Smooth muscle cell of the brain vasculature (primary cell): ENCODE results near the gene CSNK1G3.

ENCODE experiments used
- DNase-seq: peaks from one replicate; pipeline ENCODE4 v3.0.0-alpha.2; 2012; ENCODE audit warnings: low read depth, low spot score

The CSNK1G3 gene

DNA sequence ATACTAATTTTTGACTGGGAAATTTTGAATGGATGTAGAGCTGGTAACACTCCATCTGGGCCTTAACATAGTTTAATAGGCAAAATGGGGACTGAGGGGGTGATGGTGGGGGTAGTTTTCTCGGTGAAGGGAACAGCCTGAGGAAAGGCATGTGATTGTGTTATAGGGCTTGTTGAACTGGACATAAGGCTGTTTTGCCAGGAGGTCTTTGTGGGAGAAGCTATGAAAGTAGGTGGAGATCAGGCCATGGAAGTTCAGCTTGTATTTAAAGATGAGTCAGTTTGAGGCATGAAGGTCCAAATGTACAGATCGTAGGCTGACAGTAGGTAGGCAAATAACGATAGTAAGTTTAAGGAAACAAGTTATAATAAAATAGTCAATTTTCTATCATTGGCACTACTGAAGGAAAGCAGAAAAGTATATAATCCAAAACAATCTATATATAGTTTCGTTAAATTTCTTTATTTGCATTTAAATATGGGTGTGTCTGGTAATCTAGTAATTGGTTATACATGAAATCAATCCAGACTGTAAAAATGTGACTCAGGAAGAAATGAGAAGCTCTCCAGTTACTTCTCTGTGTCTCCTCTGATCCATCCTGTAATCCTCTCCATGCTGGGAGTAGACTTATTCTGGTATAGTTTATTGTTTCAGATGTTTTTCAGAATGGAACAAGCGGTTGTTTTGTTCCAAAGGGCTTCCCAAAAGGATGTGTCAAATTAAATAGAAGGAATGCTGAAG, 2.8 kb downstream of the CSNK1G3 start:
- no peak for DNase-seq

DNA sequence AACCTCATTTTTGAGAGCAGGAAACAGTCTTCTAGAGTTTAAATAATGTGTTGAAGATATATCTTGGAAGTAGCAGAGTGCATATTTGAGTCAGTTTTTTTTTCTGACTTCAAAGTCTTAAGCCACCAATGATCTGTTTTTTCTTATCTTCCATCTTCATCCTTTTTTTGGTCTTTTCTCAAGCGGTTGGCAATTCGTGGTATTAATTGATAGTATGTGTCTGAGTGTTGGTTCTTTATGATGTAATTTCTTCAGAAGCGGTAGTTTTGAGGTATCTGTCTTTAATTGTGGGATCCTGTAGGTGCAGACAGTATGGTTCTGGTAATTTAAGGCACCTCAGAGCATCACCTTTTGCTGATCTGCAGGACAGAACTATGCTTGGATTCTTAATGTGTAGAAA, 3.9 kb downstream of the CSNK1G3 start:
- no peak for DNase-seq

DNA sequence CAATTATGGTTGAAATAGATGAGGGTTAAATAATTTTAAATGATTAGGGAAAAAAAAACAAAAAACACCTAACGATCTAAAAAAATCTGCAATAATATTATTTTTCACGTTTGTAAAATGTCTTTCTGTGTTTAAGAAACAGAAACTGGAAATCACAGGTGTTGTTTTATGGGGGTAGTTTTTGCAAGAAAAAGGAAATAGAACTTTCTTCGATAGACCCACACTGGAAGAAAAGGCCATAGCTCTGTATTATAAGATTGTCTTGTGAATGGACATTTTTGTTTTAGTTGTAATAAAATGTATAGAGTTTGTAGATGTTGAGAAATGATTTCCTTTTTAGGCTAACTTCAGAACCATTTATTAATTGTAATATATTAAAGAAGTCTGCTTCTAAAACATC, 5.5 kb downstream of the CSNK1G3 start:
- DNase-seq, result no peak

DNA sequence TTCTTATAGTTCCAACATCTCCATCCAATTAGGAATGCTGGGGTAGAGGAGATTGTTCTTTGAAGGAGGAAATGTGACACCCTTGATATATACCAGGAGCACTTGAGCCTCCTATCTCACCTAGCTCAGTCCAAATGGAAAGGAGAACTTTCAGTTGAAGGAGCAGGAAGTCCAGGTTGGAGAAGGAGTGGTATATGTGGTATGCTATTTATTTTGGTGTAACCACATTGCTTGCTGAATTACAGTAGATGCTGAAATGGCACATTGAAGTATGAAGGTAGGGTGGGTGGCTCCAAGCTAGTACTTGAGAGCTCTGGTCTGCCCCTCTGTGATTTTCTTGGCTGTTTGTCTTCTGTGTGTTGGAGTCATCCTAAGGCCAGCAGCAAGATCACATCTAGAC, 6.1 kb downstream of the CSNK1G3 start:
- no peak for DNase-seq

DNA sequence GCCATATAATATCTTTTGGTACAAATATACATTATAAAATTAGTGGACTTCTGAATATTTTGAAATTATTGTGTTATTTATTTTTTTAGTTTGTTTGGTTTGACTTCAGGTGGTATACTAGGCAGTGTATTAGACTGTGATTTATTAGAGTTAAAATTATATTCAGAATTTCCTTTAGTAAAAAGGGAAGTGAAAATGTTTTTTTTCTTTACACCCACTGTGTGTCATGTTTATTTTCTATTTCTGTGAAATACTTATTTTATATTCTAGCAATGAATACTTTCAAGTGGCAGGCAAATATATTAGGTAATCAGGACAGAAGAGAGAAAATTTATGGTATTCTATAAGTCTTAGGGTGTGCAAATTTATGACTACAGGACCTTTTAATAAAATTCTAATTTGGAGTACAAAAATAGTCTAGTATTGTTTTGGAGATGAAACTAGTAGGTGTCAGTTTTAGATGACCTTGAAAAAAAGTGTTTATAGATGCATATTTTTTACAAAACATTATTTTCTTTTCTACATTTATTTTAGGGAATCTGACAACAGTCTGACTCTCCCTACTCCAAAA, 8.8 kb downstream of the CSNK1G3 start:
- DNase-seq, result no peak

GRCh38 chr5:123524146-123524545, 12.2 kb downstream of the CSNK1G3 start:
- no peak for DNase-seq

- DNase-seq, result no peak
Observed at GRCh38 chr5:123527190-123527589, 15.2 kb downstream of the CSNK1G3 start.

DNA sequence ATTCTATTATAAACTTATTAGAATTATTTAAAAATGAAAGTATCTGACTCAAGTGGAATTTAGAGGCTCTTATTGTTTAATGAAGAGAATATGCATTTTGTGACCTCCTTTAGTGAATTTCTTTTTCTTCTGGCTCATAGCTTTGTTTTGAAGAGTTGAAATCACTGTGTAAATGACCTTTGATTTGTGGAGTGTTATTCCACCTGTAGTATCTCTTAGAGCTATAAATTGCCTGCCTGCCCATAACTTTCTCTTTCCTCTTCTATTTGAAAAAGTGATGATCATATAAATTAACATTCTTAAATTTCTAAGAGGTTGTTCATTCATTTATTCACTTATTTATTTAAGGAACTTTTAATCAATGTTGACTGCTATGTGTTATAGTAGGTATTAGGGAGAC, 16.1 kb downstream of the CSNK1G3 start:
- DNase-seq, result no peak

DNA sequence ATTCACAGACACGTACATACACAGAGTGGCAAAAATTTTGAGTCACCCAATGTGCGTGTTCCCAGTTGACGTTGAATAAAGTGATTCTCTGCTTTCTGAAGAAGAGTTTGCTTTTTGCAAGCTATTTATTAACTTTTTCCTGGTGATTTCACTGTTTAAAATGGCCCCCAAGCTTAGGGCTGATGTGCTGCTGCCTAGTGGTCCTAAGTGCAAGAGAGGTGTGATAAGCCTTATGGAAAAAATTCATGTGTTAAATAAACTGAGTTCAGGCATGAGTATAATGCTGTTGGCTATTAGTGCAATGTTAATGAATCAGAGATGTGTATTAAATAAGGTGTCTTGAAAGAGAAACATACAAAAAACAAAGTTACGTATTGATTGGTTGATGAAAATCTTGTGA, 16.9 kb downstream of the CSNK1G3 start:
- no peak for DNase-seq

GRCh38 chr5:123530728-123531127, 18.8 kb downstream of the CSNK1G3 start:
- DNase-seq, result no peak

DNA sequence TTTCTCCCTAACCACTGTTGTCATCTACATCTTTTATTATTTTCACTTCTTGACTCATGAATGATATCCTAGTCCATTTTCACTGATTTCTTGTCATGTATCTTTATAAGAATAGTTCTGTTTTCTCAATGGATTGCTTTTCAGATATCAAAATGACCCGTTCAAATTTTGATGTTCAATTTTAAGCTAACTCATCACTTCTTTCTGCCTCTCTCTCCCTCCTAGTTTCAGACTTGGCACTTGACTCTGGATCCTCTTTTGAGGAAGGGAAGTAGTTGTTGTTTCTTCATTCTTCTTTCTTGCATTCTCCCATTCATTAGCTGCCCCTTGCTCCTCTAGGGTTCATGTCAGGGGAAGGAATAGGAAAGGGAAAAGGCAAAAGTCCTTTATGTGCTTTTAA, 23.7 kb downstream of the CSNK1G3 start:
- DNase-seq, result no peak

DNA sequence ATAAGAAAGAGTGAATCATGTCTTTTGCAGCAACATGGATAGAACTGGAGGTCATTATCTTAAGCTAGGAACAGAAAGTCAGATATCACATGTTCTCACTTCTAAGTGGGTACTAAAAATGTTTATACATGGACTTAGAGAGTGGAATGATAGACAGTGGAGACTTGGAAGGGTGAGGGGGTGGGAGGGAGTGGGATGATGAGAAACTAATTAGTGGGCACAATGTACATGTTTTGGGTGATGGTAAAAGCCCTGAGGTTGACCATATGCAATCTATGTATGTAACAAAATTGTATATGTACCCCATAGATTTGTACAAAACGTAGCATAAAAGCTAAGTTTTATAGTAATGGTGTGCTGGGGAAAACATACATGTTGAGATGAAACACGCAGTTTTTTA, 25.3 kb downstream of the CSNK1G3 start:
- DNase-seq, result no peak

- DNase-seq, result no peak
Observed at GRCh38 chr5:123537845-123538244, 25.9 kb downstream of the CSNK1G3 start.

DNA sequence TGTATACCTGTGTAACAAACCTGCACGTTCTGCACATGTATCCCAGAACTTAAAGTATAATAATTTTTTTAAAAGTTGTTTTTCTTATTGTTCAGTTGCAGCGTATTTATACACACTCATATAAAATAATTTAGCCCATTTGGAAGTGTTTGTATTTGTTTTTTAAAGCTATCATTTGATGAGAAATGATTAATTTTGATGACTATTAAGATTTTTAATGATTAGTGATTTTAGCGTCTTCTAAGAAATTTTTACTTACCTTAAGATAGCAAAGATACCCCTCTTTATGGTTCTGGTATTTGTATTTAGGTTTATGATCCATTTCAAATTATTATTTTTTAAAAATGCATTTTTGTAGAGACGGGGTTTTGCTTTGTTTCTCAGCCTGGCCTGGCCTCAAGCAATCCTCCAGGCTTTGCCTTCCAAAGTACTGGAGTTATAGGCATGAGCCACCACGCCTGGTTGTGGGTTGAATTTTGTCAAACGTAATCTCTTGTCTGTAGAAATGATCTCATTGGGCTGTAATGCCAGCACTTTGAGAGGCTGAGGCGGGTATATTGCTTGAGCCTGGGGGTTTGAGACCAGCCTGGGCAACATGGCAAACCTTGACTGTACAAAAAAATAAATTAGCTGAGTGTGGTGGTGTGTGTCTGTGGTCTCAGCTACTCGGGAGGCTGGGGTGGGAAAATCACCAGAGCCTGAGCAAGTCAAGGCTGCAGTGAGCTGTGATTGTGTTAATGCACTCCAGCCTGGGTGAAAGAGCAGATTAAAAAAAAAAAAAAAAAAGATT, 26.9 kb downstream of the CSNK1G3 start:
- no peak for DNase-seq

DNA sequence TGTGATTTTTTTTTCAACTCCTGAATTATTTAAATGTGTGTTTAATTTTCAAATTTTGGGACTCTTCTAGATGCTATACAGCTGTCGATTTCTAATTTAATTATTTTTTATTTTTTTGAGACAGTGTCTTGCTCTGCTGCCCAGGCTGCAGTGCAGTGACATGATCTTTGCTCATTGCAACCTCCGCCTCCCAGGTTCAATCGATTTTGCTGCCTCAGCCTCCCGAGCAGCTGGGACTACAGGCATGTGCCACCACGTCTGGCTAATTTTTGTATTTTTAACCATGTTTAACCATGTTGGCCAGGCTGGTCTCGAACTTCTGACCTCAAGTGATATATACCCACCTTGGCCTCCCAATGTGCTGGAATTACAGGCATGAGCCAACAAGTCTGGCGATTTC, 28.6 kb downstream of the CSNK1G3 start:
- no peak for DNase-seq

- no peak for DNase-seq
Observed at GRCh38 chr5:123543438-123543837, 31.5 kb downstream of the CSNK1G3 start.

DNA sequence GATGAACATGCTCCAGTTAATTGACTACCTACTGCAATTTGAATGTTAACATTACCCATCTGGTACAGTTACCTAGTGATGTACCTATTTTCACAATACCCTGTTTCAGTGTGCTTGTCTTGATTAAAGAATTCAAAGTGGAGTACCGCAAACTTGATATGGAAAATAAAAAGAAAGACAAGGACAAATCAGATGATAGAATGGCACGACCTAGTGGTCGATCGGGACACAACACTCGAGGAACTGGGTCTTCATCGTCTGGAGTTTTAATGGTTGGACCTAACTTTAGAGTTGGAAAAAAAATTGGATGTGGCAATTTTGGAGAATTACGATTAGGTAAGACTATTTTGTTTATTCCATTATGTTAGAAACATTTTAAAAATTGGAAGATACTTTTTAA, 33.5 kb downstream of the CSNK1G3 start:
- no peak for DNase-seq

DNA sequence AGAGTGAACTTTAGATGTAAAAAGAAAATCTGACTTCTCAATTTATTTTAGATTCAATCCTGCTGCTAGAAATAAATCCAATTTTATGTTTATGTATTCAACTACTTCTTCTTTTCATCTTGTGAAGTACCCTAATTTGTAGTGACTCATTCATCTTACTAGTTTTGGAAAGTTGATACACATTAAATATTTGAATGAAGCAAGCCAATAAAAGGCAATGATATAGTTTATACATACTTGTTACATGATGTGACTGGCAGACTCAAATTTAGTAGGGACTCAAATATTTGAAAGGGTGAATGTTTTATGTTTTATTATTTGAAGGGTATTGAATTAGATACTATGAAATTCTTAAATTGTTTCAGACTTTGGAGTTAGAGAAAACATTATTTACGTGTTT, 34.7 kb downstream of the CSNK1G3 start:
- DNase-seq, result no peak

DNA sequence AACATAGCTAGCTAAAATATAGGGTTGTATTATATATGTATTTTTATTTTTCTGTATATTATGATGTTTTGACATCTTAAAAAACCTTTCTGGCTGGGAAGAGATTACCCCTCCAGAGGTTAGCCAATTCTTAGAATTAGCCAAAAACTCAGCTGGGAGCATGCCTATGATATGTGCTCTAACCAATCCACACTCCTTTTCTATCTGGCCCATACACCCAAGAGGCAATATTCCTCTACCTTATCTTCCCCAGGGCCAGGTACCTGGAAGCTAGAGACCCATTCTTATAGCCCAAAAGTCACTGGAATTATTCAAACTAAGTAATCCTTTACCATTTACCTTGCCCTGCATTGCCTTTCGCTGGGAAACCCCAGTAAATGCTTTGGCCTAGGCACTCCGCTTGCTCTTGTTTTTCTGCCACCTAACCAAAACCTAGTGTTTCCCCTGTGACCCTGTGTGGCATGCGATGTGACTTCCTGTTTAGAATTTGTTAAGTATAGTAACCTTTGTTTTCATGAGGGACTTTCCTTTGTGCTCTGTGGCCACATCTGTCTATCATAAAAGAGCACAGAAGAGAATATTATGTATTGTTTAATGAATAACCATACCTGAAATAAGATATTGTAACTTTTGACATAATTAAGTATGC, 37.4 kb downstream of the CSNK1G3 start:
- no peak for DNase-seq

DNA sequence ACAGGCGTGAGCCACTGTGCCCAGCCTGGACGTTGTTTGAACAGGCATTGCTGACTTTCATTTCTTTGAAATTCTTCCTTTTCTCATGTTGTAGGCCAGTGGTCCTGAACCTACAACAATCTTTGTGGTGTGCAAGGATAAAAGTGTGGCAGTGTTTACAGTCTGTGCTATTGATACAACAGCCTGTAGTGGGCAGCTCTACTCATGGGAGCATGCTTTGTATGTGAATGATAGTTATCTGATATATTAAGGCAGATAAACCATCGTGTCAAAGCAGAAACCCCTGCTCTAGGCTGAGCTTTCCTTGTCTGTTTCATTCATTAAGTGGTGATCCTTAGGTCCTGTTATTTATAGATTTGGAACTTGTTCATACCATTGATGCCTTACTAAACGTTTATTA, 42.6 kb downstream of the CSNK1G3 start:
- DNase-seq, result no peak

GRCh38 chr5:123557907-123558306, 45.9 kb downstream of the CSNK1G3 start:
- DNase-seq, result no peak

GRCh38 chr5:123558762-123559433, 46.9 kb downstream of the CSNK1G3 start:
- no peak for DNase-seq
